Astrocyte (in vitro differentiated cells and primary cell): ENCODE measurements around the gene KLHL22.

Experiments used
- EZH2 ChIP-seq: IDR thresholded peaks from 2 replicates; pipeline ENCODE4 v1.6.1; 2012; ENCODE audit warnings: mild to moderate bottlenecking, low read length, inconsistent platforms; ENCODE audit not compliant: insufficient read depth
- TF ChIP-seq, protein P1 (sequence below): IDR thresholded peaks from 2 replicates; pipeline ENCODE4 v1.5.1; 2011; ENCODE audit warnings: low read depth, mild to moderate bottlenecking, inconsistent platforms, low read length, moderate library complexity; ENCODE audit not compliant: insufficient read depth

DNA sequence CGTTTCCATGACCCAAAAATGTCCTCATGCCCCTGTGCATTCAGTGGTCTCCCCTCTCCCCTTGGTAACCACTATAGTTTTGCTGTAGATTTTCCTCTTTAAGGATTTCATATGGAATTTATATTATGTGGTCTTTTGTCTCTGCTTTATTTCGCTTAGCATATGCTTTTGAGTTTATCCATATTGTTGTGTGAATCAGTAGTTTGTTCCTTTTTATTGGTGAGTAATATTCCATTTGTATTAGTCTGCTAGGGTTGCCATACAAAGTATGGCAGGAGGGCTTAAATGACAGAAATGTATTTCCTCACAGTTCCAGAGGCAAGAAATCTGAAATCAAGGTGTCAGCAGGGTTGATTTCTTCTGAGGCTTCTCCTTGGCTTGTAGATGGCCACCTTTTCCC is 98.1 kb downstream of the KLHL22 start:
- TF ChIP-seq, protein P1, sequence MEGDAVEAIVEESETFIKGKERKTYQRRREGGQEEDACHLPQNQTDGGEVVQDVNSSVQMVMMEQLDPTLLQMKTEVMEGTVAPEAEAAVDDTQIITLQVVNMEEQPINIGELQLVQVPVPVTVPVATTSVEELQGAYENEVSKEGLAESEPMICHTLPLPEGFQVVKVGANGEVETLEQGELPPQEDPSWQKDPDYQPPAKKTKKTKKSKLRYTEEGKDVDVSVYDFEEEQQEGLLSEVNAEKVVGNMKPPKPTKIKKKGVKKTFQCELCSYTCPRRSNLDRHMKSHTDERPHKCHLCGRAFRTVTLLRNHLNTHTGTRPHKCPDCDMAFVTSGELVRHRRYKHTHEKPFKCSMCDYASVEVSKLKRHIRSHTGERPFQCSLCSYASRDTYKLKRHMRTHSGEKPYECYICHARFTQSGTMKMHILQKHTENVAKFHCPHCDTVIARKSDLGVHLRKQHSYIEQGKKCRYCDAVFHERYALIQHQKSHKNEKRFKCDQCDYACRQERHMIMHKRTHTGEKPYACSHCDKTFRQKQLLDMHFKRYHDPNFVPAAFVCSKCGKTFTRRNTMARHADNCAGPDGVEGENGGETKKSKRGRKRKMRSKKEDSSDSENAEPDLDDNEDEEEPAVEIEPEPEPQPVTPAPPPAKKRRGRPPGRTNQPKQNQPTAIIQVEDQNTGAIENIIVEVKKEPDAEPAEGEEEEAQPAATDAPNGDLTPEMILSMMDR = no peak
- TF ChIP-seq EZH2 = no peak
